Transverse colon (tissue), 3 donors: ENCODE results near the gene PTPRN2.

Source experiments
- CTCF ChIP-seq, 5 experiments: fragments of 200-600 bp in 3 of 5; fragments of 450-650 bp in 2 of 5; sonication (generic) in 3 of 5; IDR thresholded peaks; 1 replicate in 2 of 5; 2 replicates in 3 of 5; pipeline ENCODE4 v1.5.1; 2016 to 2017; ENCODE audit warnings: antibody characterized with exemption in 5 of 5, inconsistent platforms in 3 of 5, mild to moderate bottlenecking in 2 of 5, moderate library complexity in 1 of 5
- EP300 ChIP-seq: sonication (generic); formaldehyde crosslinking; IDR thresholded peaks from one replicate; pipeline ENCODE4 v1.6.1; 2017; ENCODE audit warnings: antibody characterized with exemption, low read depth
- POLR2A ChIP-seq: fragments of 450-650 bp; IDR thresholded peaks from one replicate; pipeline ENCODE4 v1.6.1; 2016; ENCODE audit warnings: antibody characterized with exemption, mild to moderate bottlenecking, moderate library complexity

GRCh38 chr7:158309868-158310763, 277.5 kb downstream of the PTPRN2 start:
- TF ChIP-seq CTCF (IDR thresholded peaks at IDR 0.05) (no peak), POLR2A (no peak), EP300 (no peak)
